ENCODE results near the gene GDF15.

GDF15 gene

GRCh38 chr19:18386543-18387271, 749 bp downstream of the GDF15 start:
- peak overlapping the region; percentile 65 for H3K4me3 ChIP-seq (ENCODE audit: control insufficient read depth, low read depth, low read length)
- peak; percentile 74 for DNase-seq (ENCODE audit: low read depth)
- no peak for TF ChIP-seq CTCF (IDR thresholded peaks at IDR 0.05; ENCODE audit: control insufficient read depth, insufficient read depth, low read depth, low read length, missing control alignments)

GRCh38 chr19:18388100-18388959, 2.4 kb downstream of the GDF15 start:
- DNase-seq (ENCODE audit: low read depth), result no peak
- TF ChIP-seq CTCF (IDR thresholded peaks at IDR 0.05; ENCODE audit: control insufficient read depth, insufficient read depth, low read depth, low read length, missing control alignments), result peak; percentile 75
- peak overlapping the region; percentile 65 for H3K4me3 ChIP-seq (ENCODE audit: control insufficient read depth, low read depth, low read length)

GRCh38 chr19:18388960-18389725, 3.2 kb downstream of the GDF15 start:
- DNase-seq (ENCODE audit: low read depth), result no peak
- no peak for TF ChIP-seq CTCF (IDR thresholded peaks at IDR 0.05; ENCODE audit: control insufficient read depth, insufficient read depth, low read depth, low read length, missing control alignments)
- peak overlapping the region; percentile 8; the same call in 1 of the 2 replicates for H3K4me3 ChIP-seq (ENCODE audit: control insufficient read depth, low read depth, low read length)

DNA sequence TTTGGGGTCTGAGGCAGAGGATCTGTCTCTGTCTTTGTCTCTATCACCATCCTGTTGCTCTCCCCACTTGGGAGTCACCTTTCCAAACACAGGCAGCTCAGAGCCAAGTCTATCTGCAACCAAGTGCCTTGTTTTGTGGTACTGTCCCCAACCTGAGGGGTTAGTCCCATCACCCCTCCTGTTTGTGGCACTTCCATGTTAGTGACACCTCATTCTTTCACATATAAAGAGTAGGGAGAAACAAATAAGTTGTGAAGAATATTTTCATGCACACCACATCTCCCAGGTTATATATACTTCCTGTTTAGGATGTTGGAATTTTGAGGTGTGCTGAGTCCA, 3.7 kb downstream of the GDF15 start:
- no peak overlapping the region for H3K4me3 ChIP-seq (ENCODE audit: control insufficient read depth, low read depth, low read length)
- no peak for TF ChIP-seq CTCF (IDR thresholded peaks at IDR 0.05; ENCODE audit: control insufficient read depth, insufficient read depth, low read depth, low read length, missing control alignments)
- no peak for DNase-seq (ENCODE audit: low read depth)

DNA sequence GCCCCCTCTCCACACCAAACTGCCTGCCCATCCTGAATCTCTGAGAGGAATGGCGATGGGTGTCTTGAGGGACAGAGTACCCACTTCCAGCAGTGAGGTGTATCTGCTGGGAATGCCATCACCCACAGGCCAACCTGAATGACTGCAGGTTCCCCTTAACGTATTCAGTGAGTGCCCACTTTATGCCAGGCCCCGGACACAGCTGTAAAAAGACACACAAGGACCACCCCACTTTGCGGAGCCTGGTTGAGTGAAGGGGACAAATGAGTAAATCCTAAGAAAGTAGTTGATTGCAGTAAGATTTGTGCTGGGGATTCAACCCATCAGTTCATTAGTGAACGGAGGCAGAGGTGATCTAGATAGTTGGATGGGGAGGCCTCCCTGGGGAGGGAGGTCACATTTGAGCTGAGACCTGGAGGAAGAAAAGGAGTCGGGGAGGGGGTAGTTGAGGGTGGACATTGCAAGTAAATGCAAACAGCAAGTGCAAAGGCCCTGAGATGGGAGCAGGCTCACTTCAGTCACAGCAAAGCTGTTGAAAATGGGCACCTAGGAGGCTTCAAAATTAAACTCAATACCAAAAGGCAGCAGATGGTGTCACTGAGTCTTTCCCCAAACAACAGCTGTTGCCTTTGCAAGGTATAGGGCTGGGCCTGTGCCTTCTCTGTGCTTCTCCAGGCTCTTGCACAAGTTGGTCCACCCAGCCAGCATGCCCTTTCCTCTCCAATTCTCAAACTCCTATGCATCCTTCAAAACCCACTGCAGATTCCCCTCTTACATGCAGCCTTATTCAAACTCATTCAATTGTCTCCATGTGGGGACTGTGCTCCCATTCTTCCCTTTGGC, 4.3 kb downstream of the GDF15 start:
- no peak overlapping the region for H3K4me3 ChIP-seq (ENCODE audit: control insufficient read depth, low read depth, low read length)
- no peak for DNase-seq (ENCODE audit: low read depth)
- no peak for TF ChIP-seq CTCF (IDR thresholded peaks at IDR 0.05; ENCODE audit: control insufficient read depth, insufficient read depth, low read depth, low read length, missing control alignments)

All from AG09309 (cell line).